ENCODE results near the gene STXBP6. TPM values are rescaled to one million over a fixed set of nuclear protein-coding genes. Genes with fewer than 3 reads are reported as not detected.
A peak's percentile ranks its signal among the peaks of the same experiment; 100 is the strongest.

Gene STXBP6
- total RNA-seq, 4 donors from 2014 or later: 10.7 to 62.8 (median 55.9) TPM

GRCh38 chr14:24957814-24958213, 92.1 kb downstream of the STXBP6 start:
- Histone ChIP-seq H3K27ac (no peak overlapping the region), H3K4me1 (peaks cover 0 to 29% (median 3%) of the 10 kb centered on the region in 4 donors), H3K36me3 (no peaks in the 10 kb centered on the region), H3K4me3 (no peak overlapping the region), H3K27me3 (no peaks in the 10 kb centered on the region), H3K9me3 (no peaks in the 10 kb centered on the region)
- no peak for DNase-seq
- TF ChIP-seq POLR2A (IDR thresholded peaks at IDR 0.05): no peak
- no peak for TF ChIP-seq CTCF (IDR thresholded peaks at IDR 0.05)

- Histone ChIP-seq H3K36me3 (no peaks in the 10 kb centered on the region), H3K27ac (no peak overlapping the region), H3K4me1 (peaks cover 0 to 29% (median 3%) of the 10 kb centered on the region in 4 donors), H3K9me3 (no peaks in the 10 kb centered on the region), H3K4me3 (no peak overlapping the region), H3K27me3 (no peaks in the 10 kb centered on the region)
- TF ChIP-seq POLR2A (IDR thresholded peaks at IDR 0.05): no peak
- no peak for TF ChIP-seq CTCF (IDR thresholded peaks at IDR 0.05)
- DNase-seq: no peak
These were observed 93.8 kb downstream of the STXBP6 start for GRCh38 chr14:24956104-24956503.

GRCh38 chr14:24954700-24955037, 95.3 kb downstream of the STXBP6 start:
- H3K36me3 ChIP-seq: no peaks in the 10 kb centered on the region
- TF ChIP-seq CTCF (IDR thresholded peaks at IDR 0.05): no peak
- TF ChIP-seq POLR2A (IDR thresholded peaks at IDR 0.05): no peak

GRCh38 chr14:24954037-24954699, 95.8 kb downstream of the STXBP6 start:
- peaks cover 0 to 10% (median 0%) of the 10 kb centered on the region in 4 donors for H3K4me1 ChIP-seq
- H3K4me3 ChIP-seq: no peak overlapping the region
- H3K36me3 ChIP-seq: no peaks in the 10 kb centered on the region
- TF ChIP-seq CTCF (IDR thresholded peaks at IDR 0.05) (no peak), POLR2A (IDR thresholded peaks at IDR 0.05) (no peak)
- H3K27me3 ChIP-seq: no peaks in the 10 kb centered on the region
- H3K9me3 ChIP-seq: no peaks in the 10 kb centered on the region
- H3K27ac ChIP-seq: no peak overlapping the region
- no peak for DNase-seq

More at GRCh38 chr14:24954700-24955037, 95.3 kb downstream of the STXBP6 start:
- Histone ChIP-seq H3K27me3 (no peaks in the 10 kb centered on the region), H3K4me1 (peaks cover 0 to 15% (median 0%) of the 10 kb centered on the region in 4 donors), H3K4me3 (no peak overlapping the region), H3K9me3 (no peaks in the 10 kb centered on the region), H3K27ac (no peak overlapping the region)
- no peak for DNase-seq

- DNase-seq: no peak
These were observed 96.9 kb downstream of the STXBP6 start for GRCh38 chr14:24952851-24953666.

More at GRCh38 chr14:24952851-24953666, 96.9 kb downstream of the STXBP6 start:
- Histone ChIP-seq H3K4me3 (no peak overlapping the region), H3K9me3 (no peaks in the 10 kb centered on the region), H3K27ac (no peak overlapping the region), H3K27me3 (no peaks in the 10 kb centered on the region), H3K4me1 (no peaks in the 10 kb centered on the region), H3K36me3 (no peaks in the 10 kb centered on the region)
- TF ChIP-seq CTCF (IDR thresholded peaks at IDR 0.05) (peak in 2 of 6 experiments; percentile 33 to 34), POLR2A (IDR thresholded peaks at IDR 0.05) (no peak)
